Kidney epithelial cell (primary cell): ENCODE data around the gene ZNF32. TPM values are rescaled to one million over a fixed set of nuclear protein-coding genes. Genes with fewer than 3 reads are reported as not detected.
A peak's percentile ranks its signal among the peaks of the same experiment; 100 is the strongest.

Experiments
- DNase-seq: peaks from one replicate; pipeline ENCODE4 v3.0.0-alpha.2; 2010; ENCODE audit warnings: low read depth
- H3K27me3 ChIP-seq: 2 replicates; pipeline ENCODE4 v1.6.0; 2011; ENCODE audit warnings: low read length; ENCODE audit not compliant: control insufficient read depth, insufficient read depth
- H3K36me3 ChIP-seq: 2 replicates; pipeline ENCODE4 v1.5.1; 2011; ENCODE audit warnings: low read length; ENCODE audit not compliant: control insufficient read depth, insufficient read depth
- H3K4me3 ChIP-seq: 2 replicates; pipeline ENCODE4 v1.5.1; 2011; ENCODE audit warnings: low read depth, mild to moderate bottlenecking, control low read depth, low read length
- CTCF ChIP-seq: IDR thresholded peaks from 2 replicates; pipeline ENCODE4 v1.5.1; 2011; ENCODE audit warnings: mild to moderate bottlenecking, moderate library complexity, low read length, control low read depth, inconsistent platforms; ENCODE audit not compliant: insufficient read depth, poor library complexity, severe bottlenecking
- total RNA-seq: library from RNA; depleted of rRNA; stranded (reverse); fragments of >200 nt; gene quantifications from 2 replicates; pipeline ENCODE4 v1.2.3, GENCODE V29; 2015

Gene ZNF32
- total RNA-seq, 1 donor from 2014 or later, result 40.3 TPM

GRCh38 chr10:43694526-43694925 is 45.8 kb upstream of the ZNF32 start:
- no peak for TF ChIP-seq CTCF
- H3K36me3 ChIP-seq, result no peaks in the 10 kb centered on the region
- H3K27me3 ChIP-seq, result peaks cover 12% of the 10 kb centered on the region
- DNase-seq, result no peak
- no peak overlapping the region for H3K4me3 ChIP-seq

- peaks cover 12% of the 10 kb centered on the region for H3K27me3 ChIP-seq
- H3K4me3 ChIP-seq, result no peak overlapping the region
- no peaks in the 10 kb centered on the region for H3K36me3 ChIP-seq
- TF ChIP-seq CTCF, result no peak
- DNase-seq, result no peak
Observed at GRCh38 chr10:43693602-43694001, 44.9 kb upstream of the ZNF32 start.

- no peak for TF ChIP-seq CTCF
- H3K27me3 ChIP-seq, result peaks cover 13% of the 10 kb centered on the region
- no peaks in the 10 kb centered on the region for H3K36me3 ChIP-seq
- H3K4me3 ChIP-seq, result no peak overlapping the region
- DNase-seq, result no peak
Observed at GRCh38 chr10:43692051-43692825, 43.6 kb upstream of the ZNF32 start.

GRCh38 chr10:43691485-43691884 is 42.8 kb upstream of the ZNF32 start:
- DNase-seq, result no peak
- peaks cover 13% of the 10 kb centered on the region for H3K27me3 ChIP-seq
- peak; percentile 4 for TF ChIP-seq CTCF
- H3K4me3 ChIP-seq, result no peak overlapping the region
- no peaks in the 10 kb centered on the region for H3K36me3 ChIP-seq

GRCh38 chr10:43689955-43690771 is 41.5 kb upstream of the ZNF32 start:
- no peaks in the 10 kb centered on the region for H3K36me3 ChIP-seq

More at GRCh38 chr10:43689955-43690771, 41.5 kb upstream of the ZNF32 start:
- peak; percentile 54 for TF ChIP-seq CTCF
- Histone ChIP-seq H3K4me3 (peak overlapping the region; percentile 38), H3K27me3 (peaks cover 13% of the 10 kb centered on the region)
- DNase-seq, result no peak
